Activated naive CD8-positive, alpha-beta T cell treated with anti-CD3 and anti-CD28 coated beads, Interleukin-2, amount 50 U/mL, for 16 hours (primary cell): Measurements from ENCODE around the gene RAPGEF3.

Experiments used
- DNase-seq: peaks from one replicate; pipeline ENCODE4 v3.0.0-alpha.2; 2020; ENCODE audit warnings: low read depth, low spot score

RAPGEF3 gene

DNA sequence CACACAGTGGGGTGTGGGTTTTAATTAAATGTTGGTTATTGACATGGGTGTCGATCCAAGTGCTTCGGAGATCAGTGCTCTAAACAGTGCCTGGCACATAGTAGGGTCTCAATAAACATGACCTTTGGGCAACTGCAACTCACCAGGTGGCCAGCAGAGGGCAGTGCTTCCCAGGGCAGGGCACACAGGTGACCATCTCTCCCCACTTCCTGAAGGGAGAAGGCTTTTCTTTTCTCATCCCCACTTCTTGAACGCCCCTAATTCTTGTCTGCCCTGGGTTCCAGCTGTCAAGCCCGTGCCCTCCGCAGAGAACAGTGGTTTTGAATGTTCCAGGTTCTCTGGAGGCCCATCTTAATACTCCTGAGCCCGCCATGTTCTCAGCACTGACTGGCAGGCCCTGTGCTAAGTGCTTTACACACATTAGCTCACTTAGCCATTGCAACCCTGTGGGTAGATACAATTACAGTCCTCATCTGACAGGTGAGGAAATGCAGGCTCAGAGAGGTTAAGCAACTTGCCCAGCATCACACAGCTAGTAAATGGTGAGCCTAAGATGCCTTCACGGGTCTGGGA lies 16.3 kb downstream of the RAPGEF3 start:
- DNase-seq: peak; percentile 44

DNA sequence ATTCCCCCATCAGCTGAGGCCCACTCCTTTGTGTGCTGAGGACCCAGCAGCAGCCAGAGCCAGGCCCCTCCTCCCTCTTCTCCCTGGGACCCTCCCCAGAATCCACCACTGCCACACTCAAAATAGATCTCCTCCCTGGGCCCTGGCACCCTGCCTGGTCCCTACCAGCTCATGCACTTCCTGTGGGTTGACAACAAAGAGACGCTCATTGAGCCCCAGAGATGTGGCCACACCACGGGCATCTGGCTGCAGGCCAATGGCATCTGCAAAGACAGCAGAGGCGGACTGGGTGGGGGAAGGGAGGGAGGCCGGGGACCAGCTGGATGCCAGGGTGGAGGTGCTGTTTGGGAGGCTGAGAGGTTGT lies 17.4 kb downstream of the RAPGEF3 start:
- DNase-seq: no peak

DNA sequence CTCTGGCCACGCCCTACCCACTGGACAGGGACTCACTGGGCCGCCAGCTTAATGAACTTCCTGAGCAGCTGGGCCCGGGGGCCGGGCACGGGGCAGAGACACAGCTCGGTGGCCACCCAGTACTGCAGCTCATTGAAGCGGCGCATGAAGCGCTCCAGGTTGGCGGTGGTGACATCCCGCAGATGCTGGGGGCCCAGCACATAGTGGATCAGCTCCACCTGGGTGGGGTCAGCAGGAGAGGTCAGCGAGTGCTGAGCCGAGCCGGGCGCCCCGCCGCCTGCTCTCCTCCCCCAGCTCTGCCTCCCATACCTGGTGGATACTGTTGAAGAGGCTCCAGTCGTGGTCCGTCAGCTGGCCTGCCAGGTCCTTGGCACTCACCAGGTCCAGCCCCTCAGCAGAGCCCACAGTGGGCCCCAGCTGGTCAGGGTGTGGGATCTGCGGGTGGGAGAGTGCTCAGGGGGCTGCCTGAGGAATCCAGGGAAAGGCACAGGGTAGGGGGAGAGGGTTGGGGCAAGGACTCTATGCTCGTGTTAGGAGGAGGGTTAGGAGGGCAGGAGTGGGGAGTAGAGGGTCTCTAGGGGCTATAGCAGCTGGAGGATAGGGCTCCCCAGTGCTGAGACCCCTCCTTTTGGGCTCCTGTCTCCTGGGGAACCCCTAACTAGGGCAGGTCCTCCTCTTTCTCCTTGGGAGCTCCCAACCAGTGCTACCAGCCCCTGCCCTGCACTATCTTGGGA lies 17.9 kb downstream of the RAPGEF3 start:
- DNase-seq: no peak

DNA sequence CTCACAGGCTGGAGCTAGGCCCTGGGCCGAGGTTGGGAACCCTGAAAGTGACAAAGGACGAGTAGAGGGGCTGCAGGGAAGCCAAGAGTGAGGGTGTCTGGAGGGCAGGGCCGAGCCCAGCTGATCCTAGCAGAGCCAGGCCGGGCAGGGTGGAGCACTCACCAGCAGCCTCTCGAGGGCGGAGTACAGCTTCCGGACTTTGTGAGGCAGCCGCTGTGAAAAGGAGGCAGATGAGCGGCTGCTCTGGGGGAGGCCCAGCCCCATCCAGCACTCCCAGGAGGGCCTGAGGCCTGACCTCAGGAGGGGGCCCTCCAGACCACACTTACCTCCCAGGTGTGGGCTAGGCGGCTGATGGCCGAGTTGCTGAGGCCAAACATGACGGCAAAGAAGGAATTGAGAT lies 18.7 kb downstream of the RAPGEF3 start:
- no peak for DNase-seq

DNA sequence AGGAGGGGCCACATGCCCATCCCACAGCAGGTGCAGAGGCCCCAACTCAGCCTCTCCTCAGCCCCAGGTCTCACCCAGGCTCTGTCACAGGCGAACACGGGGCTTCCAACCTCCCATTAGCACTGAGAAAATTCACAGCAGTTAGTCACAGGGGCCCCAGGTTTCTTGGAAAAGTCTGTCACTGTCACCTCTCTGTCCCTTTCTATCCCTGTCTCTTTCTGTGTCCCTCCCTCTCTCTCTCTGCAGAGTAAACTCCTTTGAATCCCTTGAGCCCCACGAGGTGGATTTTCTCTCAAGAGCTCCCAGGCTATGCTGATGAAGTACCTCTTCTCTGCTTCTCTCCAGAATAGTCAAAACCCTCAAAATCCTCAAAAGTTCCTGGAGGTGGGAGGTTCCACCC lies 19.4 kb downstream of the RAPGEF3 start:
- DNase-seq: no peak

DNA sequence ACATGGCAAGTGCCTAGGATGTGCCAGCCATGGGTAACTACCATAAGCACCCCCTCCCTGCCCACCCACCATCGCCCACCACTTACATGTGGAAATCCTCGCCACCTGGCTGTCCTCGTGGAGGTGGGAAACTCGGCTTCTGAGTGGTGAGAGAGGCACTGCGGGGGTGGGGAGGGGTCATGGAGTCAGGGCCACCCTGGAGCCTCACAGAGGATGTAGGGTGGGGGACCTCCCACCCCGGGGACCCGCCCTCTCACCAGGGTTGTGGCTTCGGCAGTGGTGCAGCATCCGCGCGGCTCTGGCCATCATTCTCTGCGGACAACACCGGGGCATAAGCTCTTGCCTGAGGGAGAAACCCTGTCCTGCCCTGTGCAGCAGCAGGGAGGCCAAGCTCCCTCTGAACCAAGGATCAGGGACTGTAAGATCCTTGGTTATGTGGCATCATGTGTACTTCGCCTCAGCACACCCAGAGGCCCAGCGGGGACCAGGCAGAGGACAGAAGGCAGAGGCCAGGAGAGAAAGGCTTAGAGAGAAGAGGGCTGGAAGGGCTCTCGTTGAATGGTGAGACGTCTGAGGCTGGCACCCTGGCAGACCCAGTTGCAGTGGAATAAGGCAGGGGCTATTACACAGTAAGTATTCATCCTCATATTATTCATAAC lies 20.6 kb downstream of the RAPGEF3 start:
- DNase-seq: no peak

DNA sequence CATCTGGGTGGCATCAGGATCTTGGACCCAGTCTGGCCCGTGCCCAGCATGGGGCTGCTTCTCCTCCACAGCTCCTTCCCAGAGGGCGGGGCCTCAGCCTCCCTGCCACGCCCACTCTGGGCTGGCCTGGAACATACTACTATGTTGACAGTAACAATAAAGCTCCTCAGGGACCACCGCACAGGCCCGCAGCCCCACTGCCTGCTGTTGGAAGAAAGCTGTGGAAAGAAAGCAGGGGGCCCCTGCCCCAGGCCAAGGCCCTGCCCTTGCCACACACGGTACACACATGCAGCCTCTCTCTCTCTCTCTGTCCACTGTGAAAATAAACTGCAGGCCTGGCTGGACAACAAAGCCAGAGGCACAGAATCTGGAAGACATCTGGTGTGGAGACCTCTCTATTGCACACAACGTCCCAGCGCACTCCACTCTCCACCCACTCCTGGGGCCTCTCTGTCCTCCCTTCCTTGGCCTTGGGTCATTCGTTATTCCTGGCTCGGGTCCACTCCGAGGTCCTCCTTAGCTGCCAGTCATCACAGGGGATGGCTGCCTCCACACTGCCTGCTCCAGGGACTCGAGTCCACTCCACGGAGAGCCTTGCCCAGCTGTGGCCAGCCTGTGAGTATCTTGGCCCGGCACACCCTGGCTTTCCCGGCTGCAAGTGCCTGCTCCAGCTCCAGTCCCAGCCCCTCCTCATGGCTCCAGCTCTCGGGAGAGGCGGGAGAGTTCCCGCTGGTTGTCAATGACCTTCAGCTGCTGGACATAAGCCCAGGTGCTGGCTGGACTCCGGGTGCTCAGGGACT lies 21.6 kb downstream of the RAPGEF3 start:
- DNase-seq: no peak

DNA sequence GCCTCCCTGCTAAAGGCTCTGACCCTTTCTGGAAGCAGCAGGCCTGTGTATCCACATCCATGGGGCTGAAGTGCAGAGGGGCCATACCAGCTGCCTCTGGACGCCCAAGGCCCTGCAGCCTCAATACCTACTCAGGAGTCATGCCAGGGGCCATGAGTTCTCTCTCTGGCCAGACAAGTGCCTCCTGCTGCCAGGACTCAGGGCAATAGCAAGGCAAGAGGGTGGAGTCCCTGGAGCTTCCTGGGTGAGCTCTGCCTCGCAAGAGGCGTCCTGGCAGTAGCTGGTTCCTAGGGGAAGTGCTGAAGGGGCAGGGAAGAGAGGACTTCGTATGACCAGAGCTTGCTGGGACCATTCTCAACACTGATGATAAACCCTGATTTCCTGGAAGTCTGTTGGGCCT lies 22.5 kb downstream of the RAPGEF3 start:
- DNase-seq: no peak

DNA sequence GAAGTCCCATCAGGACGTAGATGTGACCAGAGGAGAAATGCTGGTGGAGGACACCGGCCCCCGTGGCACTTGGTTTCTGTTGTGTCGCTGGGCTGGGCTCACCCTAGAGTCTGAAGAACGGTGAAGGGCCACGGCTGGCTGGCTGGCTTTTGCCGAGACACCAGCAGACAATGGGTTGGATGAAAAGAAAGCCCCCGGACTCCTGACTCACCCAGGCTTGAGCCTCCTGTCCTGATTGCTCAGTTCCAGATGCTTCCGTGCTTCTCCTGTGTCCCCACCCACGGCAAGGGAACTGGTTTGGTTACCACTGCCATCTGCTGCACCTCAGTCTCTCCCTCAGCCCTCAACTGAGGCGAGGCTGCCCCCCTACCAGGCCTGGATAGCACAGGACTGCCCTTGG lies 23.0 kb downstream of the RAPGEF3 start:
- no peak for DNase-seq

DNA sequence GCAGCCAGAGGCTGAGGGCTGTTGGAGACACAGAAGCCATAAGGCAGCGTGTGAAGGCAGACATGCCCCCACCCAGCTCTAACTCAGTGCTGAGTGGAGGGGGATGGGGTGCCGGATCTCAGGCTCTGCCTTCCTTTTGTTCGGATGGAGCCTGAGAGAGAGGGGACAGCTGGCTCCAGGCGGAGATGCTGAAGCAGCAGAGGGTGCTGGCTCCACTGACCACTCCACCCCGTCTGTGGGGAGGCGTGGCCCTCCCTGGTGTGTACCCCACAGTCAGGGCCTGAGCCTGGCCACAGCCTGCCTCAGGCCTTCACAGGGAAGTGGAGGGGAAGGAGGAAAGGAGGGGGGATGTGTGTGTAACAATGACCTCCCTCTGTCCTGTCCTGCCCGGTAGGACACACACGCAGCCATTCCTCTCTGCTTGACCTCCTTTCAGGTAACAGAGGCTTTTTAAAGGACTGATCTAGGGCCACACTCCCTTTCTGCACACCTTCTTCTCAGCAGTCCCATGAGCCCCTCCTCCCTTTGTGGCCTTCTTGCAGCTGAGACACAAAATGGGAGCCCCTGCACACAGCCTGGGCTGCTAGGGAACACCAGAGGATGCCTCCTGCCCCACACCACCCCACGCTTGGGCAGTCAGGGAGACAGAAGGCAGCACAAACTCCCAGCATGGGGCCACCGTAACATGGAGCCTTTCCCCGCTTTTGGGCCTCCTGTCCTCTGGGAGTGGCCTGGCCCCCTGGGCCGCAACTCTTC lies 23.8 kb downstream of the RAPGEF3 start:
- DNase-seq: no peak

DNA sequence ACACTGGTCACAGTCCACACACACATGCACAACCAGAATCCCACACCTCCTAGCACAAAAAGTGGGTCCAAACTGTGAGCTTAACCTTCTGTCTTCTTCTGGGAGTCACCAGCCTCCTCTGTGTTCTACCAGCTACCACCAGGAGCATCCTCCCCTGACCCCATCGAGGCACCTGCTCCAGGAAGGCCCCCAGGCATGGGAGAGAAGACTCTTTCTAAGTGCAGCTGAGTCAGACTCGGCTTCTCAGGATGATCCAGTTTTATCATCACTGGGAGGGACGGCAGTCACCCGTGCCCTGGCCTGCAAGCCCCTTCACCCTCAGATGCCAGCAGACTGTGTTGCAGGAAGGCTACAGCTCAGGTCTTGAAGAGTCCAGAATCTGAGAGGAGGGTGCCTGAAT lies 25.5 kb downstream of the RAPGEF3 start:
- no peak for DNase-seq

DNA sequence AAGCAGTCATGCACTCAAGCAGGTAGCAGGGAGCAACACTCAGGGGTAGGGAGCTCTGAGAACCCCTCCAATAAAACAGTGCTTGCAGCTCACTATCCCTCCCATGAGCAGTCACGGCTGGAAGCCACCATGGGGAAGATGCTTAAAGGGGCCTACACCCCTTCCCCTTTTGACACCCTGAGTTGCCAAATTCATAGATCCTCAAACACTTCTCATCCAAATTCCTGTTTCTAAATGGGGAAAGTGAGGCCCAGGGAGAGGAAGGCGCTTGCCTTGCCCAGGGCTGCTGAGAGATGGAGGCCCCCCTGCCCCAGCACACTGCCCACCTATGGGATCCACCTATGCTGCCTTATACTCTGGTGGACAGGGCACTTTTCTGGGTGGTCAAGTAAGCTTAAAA lies 26.2 kb downstream of the RAPGEF3 start:
- DNase-seq: no peak

DNA sequence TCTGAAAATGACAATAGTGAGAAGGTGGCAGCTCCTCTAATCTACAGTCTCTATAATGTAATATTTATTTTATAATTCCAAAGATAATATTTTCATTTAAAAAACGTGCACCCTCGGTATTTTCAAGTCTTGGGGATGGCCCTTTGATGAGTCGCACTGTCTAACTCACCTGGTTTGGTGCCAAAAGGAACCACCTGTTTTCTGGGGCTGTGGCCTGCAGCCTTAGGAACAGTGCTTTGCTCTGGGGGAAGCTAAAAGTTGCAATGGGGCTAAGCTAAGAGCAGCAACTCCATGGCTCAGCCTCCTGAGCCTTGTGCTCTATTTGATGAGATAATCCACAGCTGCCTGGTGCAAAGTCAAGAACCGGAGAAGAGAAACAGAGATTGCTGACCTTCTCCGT lies 27.0 kb downstream of the RAPGEF3 start:
- no peak for DNase-seq

DNA sequence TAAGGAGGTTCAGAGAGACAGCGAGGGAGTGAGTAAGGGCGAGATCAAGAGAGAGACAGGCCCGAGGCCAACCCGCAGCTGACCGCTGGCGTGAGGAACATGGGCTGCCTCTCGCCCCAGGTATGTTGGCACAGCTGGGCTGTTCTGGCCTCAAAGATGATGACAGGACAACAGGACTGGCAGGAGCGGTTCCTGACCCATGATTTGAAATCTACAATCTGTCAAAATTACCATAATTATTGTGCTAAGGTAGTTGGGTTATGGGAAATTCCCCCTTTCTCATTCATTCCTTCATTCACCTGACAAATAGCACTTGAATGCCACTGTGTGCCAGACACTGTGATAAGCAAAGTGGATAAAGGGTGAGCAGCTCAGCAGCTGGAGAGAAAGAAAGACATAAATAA lies 28.3 kb downstream of the RAPGEF3 start:
- no peak for DNase-seq

DNA sequence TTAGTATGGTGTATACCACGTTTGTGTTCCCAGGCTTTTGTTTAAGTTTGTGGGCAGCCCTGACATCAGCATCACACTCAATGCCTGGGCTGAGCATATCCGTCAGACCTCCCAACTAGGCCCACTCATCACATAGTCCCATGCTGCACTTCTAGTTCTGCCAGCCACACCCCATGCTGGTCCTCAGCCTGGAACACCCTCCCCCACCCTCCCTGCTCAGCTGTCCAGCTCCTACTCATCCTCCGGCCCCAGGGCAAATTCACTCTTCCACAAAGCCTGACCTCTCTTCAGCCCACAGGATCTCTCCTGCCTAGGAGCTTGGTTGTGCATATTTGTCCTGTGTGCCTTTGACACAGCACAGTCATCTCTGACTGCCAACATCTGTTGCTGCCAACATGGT lies 29.4 kb downstream of the RAPGEF3 start:
- DNase-seq: no peak

DNA sequence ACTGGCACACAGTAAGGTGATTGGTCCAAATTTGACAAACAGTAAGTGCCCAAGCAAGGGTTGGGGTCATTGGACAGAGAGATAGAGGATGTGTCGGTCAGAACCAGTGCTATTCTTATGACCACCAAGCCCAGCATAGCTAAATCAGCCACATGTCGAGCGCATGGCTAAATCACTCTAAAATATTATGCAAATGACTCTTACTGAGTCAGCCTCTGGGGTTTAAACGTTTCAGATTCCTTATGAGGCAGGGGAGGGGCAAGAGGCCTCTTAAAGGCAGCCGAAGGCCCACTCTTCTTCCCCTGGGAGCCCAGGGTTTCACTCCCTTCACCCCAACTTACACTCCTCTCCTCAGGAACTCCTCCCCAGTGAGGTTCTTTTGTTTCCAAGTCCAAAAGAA lies 32.8 kb downstream of the RAPGEF3 start:
- DNase-seq: no peak

DNA sequence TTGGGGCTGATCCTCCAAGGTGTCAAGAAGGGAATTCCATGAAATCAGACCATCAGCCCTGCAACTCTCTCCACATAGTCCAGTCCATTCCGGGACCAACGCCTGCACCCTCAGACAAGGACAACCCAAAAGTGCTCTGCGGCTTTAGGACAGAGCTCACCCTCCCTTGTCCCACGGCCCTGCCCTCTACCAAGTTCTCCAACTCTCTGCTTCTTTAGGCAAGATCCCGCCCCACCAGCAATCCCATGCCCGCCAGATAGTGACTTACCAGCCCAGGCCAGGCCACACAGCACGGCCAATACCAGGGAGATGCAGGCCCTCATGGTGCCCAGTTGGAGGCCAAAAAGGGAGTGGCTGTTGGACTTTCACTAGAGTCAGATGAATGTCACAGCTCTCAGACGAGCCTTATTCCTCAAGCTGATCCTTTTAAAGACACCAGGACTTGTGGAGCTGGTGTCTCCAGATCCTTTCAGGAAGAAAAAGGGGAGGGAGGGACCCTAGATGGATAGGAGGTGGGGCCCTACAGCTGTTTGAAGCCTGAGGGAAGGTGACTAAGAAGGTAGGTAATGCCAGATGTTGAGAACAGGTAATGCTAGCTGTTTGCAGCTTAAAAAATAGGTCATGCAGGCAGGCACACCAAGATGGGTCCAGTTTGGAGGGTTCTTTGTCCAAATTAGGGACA lies 33.4 kb downstream of the RAPGEF3 start, which contains the start of gene ENDOU:
ENDOU (minus strand) TSS at position 400 of the 682 bp plus-strand sequence; CDS start at position 323, 77 bp downstream.
- no peak for DNase-seq

DNA sequence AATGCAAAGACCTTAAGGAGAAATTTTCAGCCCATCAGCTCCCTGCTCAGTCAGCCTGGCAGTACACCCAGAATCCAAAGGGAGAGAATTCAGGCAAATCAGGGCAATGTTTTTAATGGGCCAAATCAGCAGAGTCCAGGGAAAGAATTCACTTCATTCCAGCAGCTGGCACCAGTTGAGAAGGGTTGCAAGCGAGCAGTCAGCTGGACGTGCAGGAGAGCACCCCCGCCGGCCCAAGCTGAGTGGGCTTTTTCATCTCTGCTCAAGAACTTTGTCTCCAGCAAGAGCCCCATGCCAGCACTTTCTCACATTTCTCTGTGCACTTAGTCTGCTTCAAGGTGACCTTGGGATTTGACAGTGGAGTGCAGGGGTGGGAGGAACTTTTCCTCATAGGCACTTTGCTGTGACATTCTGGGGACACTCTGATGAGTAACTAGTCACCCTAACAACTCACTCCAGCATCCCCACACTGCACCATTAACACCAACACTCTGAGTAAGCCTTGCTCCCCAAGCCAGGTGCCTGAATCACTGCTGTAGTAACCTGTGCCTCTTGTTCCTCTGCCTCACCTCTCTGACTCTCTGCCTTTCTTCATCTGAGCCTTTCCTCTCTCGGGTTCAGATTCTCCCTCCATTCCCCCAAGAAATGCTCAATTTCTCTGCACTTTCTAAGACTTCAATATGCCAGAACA lies 35.6 kb downstream of the RAPGEF3 start:
- no peak for DNase-seq

DNA sequence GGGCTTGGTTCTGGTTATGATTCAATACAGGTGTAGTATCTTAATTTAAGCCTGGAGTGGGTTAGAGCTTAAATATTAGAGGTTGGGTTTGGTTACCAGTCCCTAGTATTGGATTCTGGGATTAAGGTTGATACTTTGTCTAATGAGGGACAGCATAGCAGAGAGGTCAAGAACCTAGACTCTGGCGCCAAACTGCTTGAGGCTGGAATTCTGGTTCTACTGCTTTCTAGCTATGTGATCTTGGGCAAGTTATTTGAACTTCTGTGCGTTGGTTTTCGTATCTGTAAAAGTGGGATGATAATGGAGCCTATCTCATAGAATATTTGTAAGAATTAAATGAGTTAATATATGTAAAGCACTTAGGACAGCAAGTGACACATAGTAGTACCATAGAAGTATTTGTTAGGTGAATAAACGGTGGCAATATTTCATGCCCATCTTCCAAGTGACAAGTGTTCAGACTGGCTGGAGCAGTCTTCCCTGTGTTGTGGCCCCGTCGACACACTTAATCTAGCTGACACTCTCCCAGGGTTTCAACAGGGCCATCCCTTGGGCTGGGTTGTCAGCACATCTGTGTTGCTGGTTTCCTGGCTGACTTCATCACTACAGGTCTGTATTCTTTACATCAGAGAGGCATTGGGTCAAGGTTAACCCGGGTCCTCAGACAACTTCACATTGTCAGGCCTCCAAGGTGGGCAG lies 36.4 kb downstream of the RAPGEF3 start:
- no peak for DNase-seq
